K562 (cell line): ENCODE results near the gene RERE. TPM values are rescaled to one million over a fixed set of nuclear protein-coding genes. Genes with fewer than 3 reads are reported as not detected.

ENCODE experiments used
- DNMT1 ChIP-seq: fragments of 450-650 bp; IDR thresholded peaks from 2 replicates; pipeline ENCODE4 v1.6.1; 2016; ENCODE audit warnings: antibody characterized with exemption, mild to moderate bottlenecking
- GATAD2B ChIP-seq: fragments of 450-650 bp; IDR thresholded peaks from 2 replicates; pipeline ENCODE4 v1.6.1; 2017; ENCODE audit warnings: mild to moderate bottlenecking, borderline replicate concordance
- HBP1 ChIP-seq: fragments of 450-650 bp; formaldehyde crosslinking; IDR thresholded peaks from 2 replicates; pipeline ENCODE4 v1.4.0; 2022; ENCODE audit warnings: missing genetic modification characterization
- MAFK ChIP-seq: IDR thresholded peaks from 2 replicates; pipeline ENCODE4 v1.6.1; 2011; ENCODE audit warnings: low read length, improper control_type of control experiment
- MAZ ChIP-seq, 2 experiments: fragments of 450-650 bp in 1 of 2; sonication (generic) in 1 of 2; formaldehyde crosslinking; IDR thresholded peaks in 1 of 2; conservative IDR thresholded peaks in 1 of 2; 2 replicates each; pipeline versions ENCODE4 v1.4.0 to v1.5.0; 2020; ENCODE audit warnings: mild to moderate bottlenecking in 1 of 2, missing genetic modification reagents in 1 of 2
- MBD2 ChIP-seq: sonication (generic); IDR thresholded peaks from 2 replicates; pipeline ENCODE4 v1.6.1; 2016; ENCODE audit warnings: low read depth, borderline replicate concordance
- NCOA2 ChIP-seq, 2 experiments: fragments of 450-650 bp; IDR thresholded peaks; 2 replicates each; pipeline ENCODE4 v1.6.1; 2018; ENCODE audit warnings: mild to moderate bottlenecking in 2 of 2, moderate library complexity in 1 of 2; ENCODE audit not compliant: partially characterized antibody in 2 of 2
- SPI1 ChIP-seq: IDR thresholded peaks from 2 replicates; pipeline ENCODE4 v1.6.1; 2011; ENCODE audit warnings: low read depth, low read length, control low read depth, borderline replicate concordance
- ZNF140 ChIP-seq: fragments of 250-450 bp; sonication (Bioruptor Pico); IDR thresholded peaks from 2 replicates; pipeline ENCODE4 v1.8.0; 2021; ENCODE audit warnings: moderate library complexity, mild to moderate bottlenecking, inconsistent platforms
- ZNF407 ChIP-seq: fragments of 450-650 bp; IDR thresholded peaks from 2 replicates; pipeline ENCODE4 v1.6.1; 2016; ENCODE audit warnings: low read depth
- ZNF609 ChIP-seq: sonication (generic); formaldehyde crosslinking; IDR thresholded peaks from 2 replicates; pipeline ENCODE4 v1.8.1; 2023; ENCODE audit warnings: missing genetic modification reagents, mild to moderate bottlenecking, borderline replicate concordance
- ZNF76 ChIP-seq: fragments of 250-450 bp; sonication (Bioruptor Pico); IDR thresholded peaks from 2 replicates; pipeline ENCODE4 v1.4.0; 2020; ENCODE audit warnings: mild to moderate bottlenecking, moderate library complexity, borderline replicate concordance
- polyA plus RNA-seq, 8 experiments: library from polyadenylated mRNA; depleted of rRNA in 4 of 8; stranded (reverse) in 5 of 8; unstranded in 3 of 8; fragments of >200 nt; fragmentation: Nextera tagmentation in 2 of 8; fragmentation: Illumina TruSeq in 1 of 8; extraction: Ambion mirVana in 2 of 8; extraction: Trizol in 1 of 8; gene quantifications; 2 replicates each; pipeline versions ENCODE4 v1.2.1 to v1.2.3, GENCODE V29; 2011 to 2014; ENCODE audit warnings: inconsistent platforms in 1 of 8, missing spikeins in 1 of 8
- total RNA-seq, 7 experiments: library from RNA; depleted of rRNA in 6 of 7; stranded (reverse); fragments of >200 nt in 6 of 7; fragmentation: Illumina TruSeq in 2 of 7; extraction: Trizol in 2 of 7; gene quantifications; 2 replicates each; pipeline versions ENCODE4 v1.2.1 to v1.2.3, GENCODE V29; 2011 to 2021; ENCODE audit warnings: low replicate concordance in 1 of 7

RERE gene
- total and polyA plus RNA-seq, 9 of the 15 experiments (the other 6 are each of a cell fraction or from before 2014, with no cell fraction given), result 3.0 to 51.5 (median 13.4) TPM

DNA sequence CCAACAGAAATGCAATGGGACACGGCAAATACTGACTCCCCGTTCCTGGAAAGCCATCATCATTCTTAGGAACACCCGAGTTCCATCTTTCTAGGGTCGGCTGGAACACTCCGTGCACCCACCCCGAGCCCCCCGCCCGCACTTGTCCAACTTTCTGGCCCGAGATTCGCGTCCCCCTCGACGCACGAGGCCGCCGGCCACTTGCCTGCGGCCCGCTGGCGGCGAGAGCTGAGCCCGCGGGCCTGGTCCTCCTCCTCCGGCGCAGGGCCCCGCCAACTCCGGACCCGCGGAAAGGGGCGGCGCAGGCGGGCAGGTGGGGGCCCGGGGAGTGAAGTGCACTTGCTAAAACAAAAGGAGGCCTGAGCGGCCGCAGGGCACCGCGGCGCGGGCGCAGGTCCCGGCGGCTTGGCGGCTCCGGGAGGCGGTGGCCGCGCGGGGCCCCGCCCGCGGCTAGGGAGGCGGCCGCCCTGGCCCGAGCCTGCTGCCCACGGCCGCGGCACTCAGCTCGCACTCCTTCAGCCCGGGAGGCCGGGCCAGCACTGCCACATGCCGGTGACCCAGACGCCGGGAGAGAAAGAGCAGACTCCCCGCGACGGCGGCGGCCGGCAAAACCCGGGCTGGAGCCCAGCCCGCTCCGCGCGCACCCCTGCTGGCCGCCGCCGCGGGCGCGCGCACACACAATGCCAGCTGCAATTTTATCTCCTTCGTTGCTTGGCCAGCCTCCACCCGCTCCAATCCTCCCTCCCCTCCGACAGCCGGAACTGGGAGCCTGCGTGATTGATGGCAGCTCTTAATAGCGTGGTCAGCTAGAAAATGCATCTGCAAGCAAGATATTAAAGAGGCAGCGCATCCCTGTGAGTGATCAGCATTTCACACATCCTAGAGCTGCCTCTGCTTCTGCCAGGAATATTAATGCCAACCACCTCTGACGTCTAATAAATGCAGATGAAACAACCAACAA is 114.3 kb downstream of the RERE start (continued):
- TF ChIP-seq ZNF609 (no peak), NCOA2 (IDR thresholded peaks at IDR 0.05; ENCODE audit: partially characterized antibody in 2 of 2) (no peak), MAFK (peak; percentile 71), MAZ (CRISPR knock-in tag; conservative IDR thresholded peaks at IDR 0.05 in 1 of 2, IDR thresholded peaks at IDR 0.05 in 1 of 2) (peak; percentile 79 to 88), SPI1 (no peak), ZNF76 (CRISPR knock-in tag) (no peak), MBD2 (no peak), ZNF407 (no peak), ZNF140 (CRISPR knock-in tag) (no peak), GATAD2B (peak; percentile 98), HBP1 (CRISPR knock-in tag) (no peak), DNMT1 (no peak)
